Astrocyte of the spinal cord (primary cell): ENCODE data around the gene PDE6B.

ENCODE experiments used
- DNase-seq: peaks from one replicate; pipeline ENCODE4 v3.0.0; 2011; ENCODE audit warnings: low read depth, low spot score
- H3K4me3 ChIP-seq: 2 replicates; pipeline ENCODE4 v1.5.1; 2011; ENCODE audit warnings: low read depth, mild to moderate bottlenecking, low read length, moderate library complexity
- in situ Hi-C: cut with HindIII; loops from 2 replicates; pipeline ENCODE4 v1.10.0; 2017; ENCODE audit warnings: low sequenced_read_pairs
- TF ChIP-seq, protein P1 (sequence below): IDR thresholded peaks from 2 replicates; pipeline ENCODE4 v1.5.1; 2012; ENCODE audit warnings: low read depth, mild to moderate bottlenecking, low read length, inconsistent platforms

Gene PDE6B

DNA sequence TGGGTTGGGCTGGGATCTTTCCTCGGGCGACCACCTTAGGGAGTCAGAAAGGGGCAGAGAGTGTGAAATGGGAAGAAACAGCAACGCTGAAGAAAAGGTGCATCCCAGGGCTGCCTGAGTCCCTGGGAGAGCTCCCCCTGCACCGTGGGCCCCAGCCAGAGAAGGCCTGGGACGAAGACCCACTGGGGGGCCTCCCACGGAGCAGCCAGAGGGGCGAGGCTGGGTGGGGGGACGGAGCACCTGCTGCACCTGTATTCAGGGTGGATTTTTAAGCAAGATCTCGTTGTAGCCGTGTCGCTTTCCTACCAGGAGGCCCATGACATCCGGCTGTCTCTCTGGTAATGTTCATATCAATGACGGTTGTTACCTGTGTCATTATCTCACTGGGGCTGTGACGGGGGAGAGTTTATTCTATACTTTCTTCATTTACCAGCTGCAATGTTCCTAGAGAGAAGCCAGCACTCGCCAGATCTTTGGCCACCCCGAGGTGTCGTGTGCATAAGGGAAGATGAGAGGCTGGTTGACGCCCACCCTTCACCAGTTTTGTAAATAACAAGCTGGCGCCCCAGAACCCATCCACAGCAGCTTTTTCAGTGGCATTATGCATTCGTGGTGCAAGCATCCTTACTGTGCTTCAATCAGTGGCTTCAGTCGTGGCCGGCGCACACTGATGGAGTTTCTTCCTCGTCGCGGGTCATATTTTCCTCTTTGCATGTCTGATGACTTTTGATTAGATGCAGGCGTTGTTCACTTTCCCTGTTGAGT is 74.6 kb downstream of the PDE6B start:
- TF ChIP-seq, protein P1, sequence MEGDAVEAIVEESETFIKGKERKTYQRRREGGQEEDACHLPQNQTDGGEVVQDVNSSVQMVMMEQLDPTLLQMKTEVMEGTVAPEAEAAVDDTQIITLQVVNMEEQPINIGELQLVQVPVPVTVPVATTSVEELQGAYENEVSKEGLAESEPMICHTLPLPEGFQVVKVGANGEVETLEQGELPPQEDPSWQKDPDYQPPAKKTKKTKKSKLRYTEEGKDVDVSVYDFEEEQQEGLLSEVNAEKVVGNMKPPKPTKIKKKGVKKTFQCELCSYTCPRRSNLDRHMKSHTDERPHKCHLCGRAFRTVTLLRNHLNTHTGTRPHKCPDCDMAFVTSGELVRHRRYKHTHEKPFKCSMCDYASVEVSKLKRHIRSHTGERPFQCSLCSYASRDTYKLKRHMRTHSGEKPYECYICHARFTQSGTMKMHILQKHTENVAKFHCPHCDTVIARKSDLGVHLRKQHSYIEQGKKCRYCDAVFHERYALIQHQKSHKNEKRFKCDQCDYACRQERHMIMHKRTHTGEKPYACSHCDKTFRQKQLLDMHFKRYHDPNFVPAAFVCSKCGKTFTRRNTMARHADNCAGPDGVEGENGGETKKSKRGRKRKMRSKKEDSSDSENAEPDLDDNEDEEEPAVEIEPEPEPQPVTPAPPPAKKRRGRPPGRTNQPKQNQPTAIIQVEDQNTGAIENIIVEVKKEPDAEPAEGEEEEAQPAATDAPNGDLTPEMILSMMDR, result no peak
- DNase-seq, result no peak
- H3K4me3 ChIP-seq, result no peak overlapping the region
- in situ Hi-C loops, result no loop called here

DNA sequence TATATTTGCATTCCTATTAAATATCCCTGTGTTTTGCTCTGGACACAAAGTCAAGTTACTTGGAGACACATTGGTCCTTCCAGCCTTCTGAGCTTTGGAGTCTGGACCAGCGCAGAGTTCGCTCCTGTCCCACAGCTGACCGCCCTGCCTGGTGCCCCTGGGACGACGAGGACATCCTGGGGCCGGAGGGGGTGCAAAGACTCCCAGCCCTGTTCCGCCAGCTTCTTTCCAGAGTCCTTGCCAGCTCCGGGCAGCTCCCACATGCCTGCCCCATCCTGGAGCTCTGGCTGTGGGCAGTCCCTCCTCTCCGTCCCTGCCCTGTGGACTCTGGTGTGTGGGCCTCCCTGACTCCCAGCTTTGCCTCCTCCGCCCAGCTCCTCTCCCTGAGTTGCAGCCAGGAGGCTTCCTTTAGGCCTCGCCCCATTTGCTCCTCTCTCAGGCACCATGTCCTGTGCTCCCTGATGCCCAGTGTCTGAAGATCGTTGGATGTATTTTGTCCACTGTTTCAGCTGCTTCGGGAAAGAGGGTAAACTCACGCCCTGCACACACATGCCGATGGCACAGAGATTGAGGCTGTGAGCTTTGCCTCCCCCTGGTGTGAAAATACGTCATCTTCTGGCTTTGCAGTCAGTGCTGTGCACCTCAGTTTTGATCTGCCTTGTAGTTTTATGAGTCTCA is 75.4 kb downstream of the PDE6B start:
- in situ Hi-C loops, result no loop called here
- no peak for DNase-seq
- TF ChIP-seq, protein P1, result no peak

DNA sequence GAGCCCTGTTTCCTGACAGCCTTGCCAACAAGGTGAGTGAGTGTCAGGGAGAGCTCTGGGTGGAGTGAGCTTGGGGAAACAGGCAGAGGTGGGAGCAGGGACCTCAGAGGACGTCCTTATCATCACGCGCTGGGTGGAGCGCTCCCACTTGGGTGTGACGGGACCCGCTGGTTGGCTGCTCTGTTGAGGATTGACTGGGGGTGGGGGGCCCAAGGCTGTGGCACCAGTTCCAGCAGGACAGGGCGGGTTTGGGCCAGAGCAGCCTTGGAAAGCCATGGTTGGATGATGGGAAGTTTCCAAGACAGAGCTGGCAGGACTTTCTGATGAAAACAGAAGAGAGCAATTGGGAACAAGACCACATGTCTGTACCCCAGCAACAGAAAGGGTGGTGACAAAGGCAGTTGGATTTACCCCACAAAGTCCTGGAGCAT is 77.3 kb downstream of the PDE6B start:
- no peak for DNase-seq
- TF ChIP-seq, protein P1, result no peak
- no peak overlapping the region for H3K4me3 ChIP-seq
- in situ Hi-C loops, result no loop called here

More for the DNA sequence above, 75.4 kb downstream of the PDE6B start:
- H3K4me3 ChIP-seq, result no peak overlapping the region

DNA sequence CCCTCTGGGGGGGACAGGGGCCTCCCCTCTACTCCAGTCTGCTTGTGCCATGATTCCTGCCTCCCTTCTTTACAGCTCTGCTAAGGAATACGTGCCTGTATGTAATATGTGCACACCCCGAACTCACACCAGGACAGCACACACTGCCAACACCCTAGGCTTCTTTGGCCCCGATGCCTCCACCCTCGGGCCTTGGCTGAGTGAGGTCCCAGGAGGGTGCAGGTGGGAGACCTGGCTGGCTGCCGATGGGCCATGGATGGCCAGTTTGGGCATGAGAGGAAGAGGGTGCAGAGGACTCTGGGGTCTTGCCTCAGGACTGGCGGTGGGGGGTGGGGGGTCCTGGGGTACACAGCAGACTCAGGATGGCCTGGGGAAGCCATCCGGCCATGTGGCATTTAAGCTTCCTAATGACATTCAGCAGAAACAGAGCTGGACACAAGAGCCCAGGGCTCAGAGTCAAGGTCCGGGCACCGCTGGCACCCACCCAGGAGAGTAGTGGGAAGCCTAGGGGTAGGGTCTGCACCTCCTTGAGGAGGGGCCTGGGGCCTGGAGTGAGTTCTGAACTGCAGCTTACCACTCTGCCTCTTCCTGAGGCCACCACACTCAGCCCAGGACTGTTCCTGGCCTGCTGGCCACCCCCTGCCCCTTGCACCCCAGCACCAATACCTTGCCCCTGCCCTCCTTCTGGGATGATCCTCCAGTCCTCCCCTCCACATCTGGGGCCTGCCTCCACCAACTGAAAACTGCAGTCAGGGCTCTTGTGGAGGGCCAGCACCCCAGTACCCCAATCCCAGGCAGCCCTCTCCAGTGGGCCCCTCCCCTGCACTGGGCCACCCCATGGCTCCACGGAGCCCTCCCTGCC is 78.2 kb downstream of the PDE6B start:
- no peak for DNase-seq
- no peak overlapping the region for H3K4me3 ChIP-seq
- TF ChIP-seq, protein P1, result no peak
- in situ Hi-C loops, result no loop called here

DNA sequence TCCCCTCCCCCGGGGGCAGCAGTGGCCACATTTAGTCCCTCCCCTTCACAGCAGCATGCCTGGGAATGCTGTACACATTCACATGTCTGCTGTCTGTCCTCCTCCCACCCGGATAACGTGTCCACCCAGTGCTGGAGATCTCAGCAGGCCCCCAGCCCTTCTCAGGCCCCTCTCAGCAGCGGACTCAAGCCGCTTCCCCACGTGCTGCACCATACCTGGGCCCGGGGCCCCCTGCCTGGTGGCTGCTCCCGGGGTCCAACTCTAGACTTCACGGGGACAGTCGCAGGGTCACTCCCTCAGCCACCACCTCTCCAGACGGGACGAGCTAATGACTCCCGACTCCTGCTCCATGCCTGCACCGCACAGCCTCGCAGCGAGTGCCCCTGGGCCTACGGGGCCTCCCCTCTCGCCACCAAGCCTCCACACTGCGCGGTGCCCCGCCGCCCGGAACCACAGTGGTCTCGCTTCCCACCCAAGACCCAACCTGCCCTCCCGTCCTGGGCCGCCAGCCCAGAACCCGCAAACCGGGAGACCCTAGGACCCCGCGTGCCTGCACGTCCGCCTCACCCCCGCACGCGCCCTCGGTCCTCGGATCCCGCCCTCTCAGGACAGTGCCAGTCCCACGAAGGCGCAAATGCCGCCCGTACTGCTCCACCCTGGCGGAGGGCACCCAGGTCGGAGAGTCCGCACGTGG is 79.0 kb downstream of the PDE6B start:
- H3K4me3 ChIP-seq, result no peak overlapping the region

More for the DNA sequence above, 79.0 kb downstream of the PDE6B start:
- in situ Hi-C loops, result no loop called here
- TF ChIP-seq, protein P1, result no peak
- DNase-seq, result no peak
